Fibroblast of upper back skin (primary cell): Measurements from ENCODE around the gene AIG1.

Source experiments
- DNase-seq: peaks from one replicate; pipeline ENCODE4 v3.0.0-alpha.2; 2013

AIG1 gene

GRCh38 chr6:143385636-143386035, 324.9 kb downstream of the AIG1 start:
- no peak for DNase-seq

DNA sequence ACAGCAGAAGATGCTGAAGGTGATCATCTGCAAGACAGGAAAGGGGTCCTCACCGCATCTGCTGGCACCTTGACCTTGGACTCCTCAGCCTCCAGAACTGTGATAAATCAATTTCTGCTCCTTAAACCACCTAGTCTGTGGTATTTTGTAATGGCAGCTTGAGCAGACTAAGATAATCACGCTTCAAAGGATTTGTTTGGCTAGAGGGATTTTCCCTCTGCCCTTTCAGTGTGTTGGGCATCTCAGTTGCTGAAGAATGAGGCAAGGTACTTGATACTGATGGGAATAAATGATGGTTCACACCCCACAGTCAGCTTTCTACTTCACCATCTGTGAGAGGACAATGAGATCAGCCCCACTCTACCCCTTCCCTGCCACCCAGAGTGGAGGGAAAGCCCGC, 329.6 kb downstream of the AIG1 start:
- DNase-seq = no peak
